C4-2B (cell line): ENCODE measurements around the gene TMEM135.

Source experiments
- ZFX ChIP-seq: fragments of 450-650 bp; IDR thresholded peaks from 2 replicates; pipeline ENCODE4 v1.6.1; 2017
- TF ChIP-seq, protein P1 (sequence below): fragments of 450-650 bp; conservative IDR thresholded peaks from 2 replicates; pipeline ENCODE4 v1.5.1; 2017; ENCODE audit warnings: mild to moderate bottlenecking

DNA sequence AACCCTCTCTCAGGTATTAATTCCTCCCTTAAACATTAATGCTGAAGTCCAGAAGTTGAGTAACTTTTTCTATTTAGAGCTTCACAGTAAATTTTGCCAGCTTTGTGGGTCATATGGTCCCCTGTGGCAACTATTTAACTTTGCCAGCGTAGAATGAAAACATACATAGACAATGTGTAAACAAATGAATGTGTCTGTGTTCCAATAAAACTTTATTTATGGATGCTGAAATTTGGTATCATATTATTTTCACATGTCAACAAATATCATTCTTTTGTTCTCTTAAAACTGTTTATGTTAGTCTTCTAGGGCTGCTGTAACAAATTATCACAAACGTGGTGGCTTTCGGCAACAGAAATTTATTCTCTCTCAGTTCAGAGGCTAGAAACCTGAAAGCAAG is 85.1 kb downstream of the TMEM135 start:
- TF ChIP-seq, protein P1, sequence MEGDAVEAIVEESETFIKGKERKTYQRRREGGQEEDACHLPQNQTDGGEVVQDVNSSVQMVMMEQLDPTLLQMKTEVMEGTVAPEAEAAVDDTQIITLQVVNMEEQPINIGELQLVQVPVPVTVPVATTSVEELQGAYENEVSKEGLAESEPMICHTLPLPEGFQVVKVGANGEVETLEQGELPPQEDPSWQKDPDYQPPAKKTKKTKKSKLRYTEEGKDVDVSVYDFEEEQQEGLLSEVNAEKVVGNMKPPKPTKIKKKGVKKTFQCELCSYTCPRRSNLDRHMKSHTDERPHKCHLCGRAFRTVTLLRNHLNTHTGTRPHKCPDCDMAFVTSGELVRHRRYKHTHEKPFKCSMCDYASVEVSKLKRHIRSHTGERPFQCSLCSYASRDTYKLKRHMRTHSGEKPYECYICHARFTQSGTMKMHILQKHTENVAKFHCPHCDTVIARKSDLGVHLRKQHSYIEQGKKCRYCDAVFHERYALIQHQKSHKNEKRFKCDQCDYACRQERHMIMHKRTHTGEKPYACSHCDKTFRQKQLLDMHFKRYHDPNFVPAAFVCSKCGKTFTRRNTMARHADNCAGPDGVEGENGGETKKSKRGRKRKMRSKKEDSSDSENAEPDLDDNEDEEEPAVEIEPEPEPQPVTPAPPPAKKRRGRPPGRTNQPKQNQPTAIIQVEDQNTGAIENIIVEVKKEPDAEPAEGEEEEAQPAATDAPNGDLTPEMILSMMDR, result no peak
- no peak for TF ChIP-seq ZFX
